GM20431 (cell line): ENCODE results near the gene KIF9.
"Not testable (repeated sequence)": the region's sequence is repeated elsewhere in the genome, so short reads cannot be mapped to it uniquely, and the experiment has no call there.

ENCODE experiments used
- in situ Hi-C: fragments of 300-500 bp; cut with MseI, MboI; formaldehyde crosslinking; loops from one replicate; pipeline ENCODE4 v1.15.0; 2020; ENCODE audit warnings: low sequenced_read_pairs; ENCODE audit not compliant: unreplicated experiment

The KIF9 gene

GRCh38 chr3:47197287-47197686, 85.3 kb downstream of the KIF9 start:
- in situ Hi-C loops = no loop called here

GRCh38 chr3:47194994-47195393, 87.6 kb downstream of the KIF9 start:
- in situ Hi-C loops = no loop called here

- in situ Hi-C loops = no loop called here
Measured at GRCh38 chr3:47193871-47194859, 88.4 kb downstream of the KIF9 start.

DNA sequence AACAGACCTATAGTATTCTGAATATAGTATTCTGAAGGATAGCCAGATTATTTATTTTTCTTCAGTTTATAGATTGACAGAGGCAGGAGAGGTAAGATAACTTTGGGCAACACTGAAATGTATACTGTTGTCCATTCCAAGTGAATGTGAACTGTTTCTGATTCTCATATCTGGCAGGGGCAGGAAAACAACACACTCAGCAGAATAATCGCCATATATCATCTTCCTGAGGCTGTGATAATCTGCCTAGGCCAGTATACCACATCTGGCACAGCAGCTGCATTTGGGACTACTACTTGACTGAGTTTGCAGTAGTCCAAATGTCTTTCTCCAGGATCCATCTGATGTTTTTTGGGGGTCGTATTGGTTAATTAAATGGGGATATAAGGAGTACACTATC, 96.3 kb downstream of the KIF9 start:
- in situ Hi-C loops = no loop called here

GRCh38 chr3:47181685-47182084, 100.9 kb downstream of the KIF9 start:
- in situ Hi-C loops = not testable (repeated sequence)

- in situ Hi-C loops = not testable (repeated sequence)
Measured at GRCh38 chr3:47180011-47180410, 102.6 kb downstream of the KIF9 start.
